Progenitor cell of endocrine pancreas (in vitro differentiated cells): ENCODE data around the gene CNTNAP2. TPM values are rescaled to one million over a fixed set of nuclear protein-coding genes. Genes with fewer than 3 reads are reported as not detected.

Experiments used
- DNase-seq: peaks from one replicate; pipeline ENCODE4 v3.0.0; 2021; ENCODE audit warnings: low spot score; ENCODE audit not compliant: unreplicated experiment
- H3K27ac Mint-ChIP-seq: 2 replicates; pipeline ENCODE4 v1.8.0; 2021; ENCODE audit warnings: mild to moderate bottlenecking, moderate library complexity, mixed read lengths
- H3K27me3 Mint-ChIP-seq: 2 replicates; pipeline ENCODE4 v1.8.0; 2021; ENCODE audit warnings: mixed read lengths
- H3K36me3 Mint-ChIP-seq: 2 replicates; pipeline ENCODE4 v1.8.0; 2022; ENCODE audit warnings: mixed read lengths; ENCODE audit not compliant: insufficient read depth
- H3K4me1 Mint-ChIP-seq: 2 replicates; pipeline ENCODE4 v1.8.0; 2021; ENCODE audit warnings: low read depth, mixed read lengths
- H3K4me3 Mint-ChIP-seq: 2 replicates; pipeline ENCODE4 v1.8.0; 2021; ENCODE audit warnings: low read depth, mild to moderate bottlenecking, moderate library complexity, mixed read lengths
- H3K9me3 Mint-ChIP-seq: 2 replicates; pipeline ENCODE4 v1.8.0; 2021; ENCODE audit warnings: low read depth, mixed read lengths
- total RNA-seq: library from RNA; stranded (reverse); gene quantifications from 2 replicates; pipeline ENCODE4 v1.2.1, GENCODE V29; 2021
- TF ChIP-seq, protein P1 (sequence below): fragments of 200-600 bp; sonication (generic); IDR thresholded peaks from one replicate; pipeline ENCODE4 v1.5.0; 2021; ENCODE audit warnings: antibody characterized with exemption, mild to moderate bottlenecking; ENCODE audit not compliant: unreplicated experiment

Gene CNTNAP2
- total RNA-seq, 1 donor from 2014 or later = 6.5 TPM

DNA sequence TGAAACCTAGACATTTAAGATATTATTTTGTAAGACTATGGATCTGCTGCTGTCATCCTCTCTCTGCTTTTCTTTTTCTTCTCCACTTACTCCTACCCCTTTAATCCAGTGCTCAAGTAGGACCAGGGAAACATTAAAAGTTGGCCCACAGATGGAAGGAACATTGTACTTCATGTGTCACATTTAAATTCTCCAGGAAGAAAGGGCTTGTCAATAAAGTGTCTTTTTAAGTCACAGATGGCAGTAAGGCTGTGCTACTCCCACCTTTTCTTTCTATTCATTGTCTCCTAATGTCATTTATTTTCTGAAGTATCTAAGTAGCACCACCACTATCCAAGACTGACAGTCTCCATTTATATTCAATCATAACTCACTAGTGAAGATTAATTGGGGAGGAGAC is 1736.2 kb downstream of the CNTNAP2 start:
- no peaks in the 10 kb centered on the region for H3K4me1 Mint-ChIP-seq
- no peak overlapping the region for H3K4me3 Mint-ChIP-seq
- no peaks in the 10 kb centered on the region for H3K27me3 Mint-ChIP-seq
- DNase-seq = no peak
- H3K27ac Mint-ChIP-seq = no peak overlapping the region
- H3K36me3 Mint-ChIP-seq = no peaks in the 10 kb centered on the region
- TF ChIP-seq, protein P1, sequence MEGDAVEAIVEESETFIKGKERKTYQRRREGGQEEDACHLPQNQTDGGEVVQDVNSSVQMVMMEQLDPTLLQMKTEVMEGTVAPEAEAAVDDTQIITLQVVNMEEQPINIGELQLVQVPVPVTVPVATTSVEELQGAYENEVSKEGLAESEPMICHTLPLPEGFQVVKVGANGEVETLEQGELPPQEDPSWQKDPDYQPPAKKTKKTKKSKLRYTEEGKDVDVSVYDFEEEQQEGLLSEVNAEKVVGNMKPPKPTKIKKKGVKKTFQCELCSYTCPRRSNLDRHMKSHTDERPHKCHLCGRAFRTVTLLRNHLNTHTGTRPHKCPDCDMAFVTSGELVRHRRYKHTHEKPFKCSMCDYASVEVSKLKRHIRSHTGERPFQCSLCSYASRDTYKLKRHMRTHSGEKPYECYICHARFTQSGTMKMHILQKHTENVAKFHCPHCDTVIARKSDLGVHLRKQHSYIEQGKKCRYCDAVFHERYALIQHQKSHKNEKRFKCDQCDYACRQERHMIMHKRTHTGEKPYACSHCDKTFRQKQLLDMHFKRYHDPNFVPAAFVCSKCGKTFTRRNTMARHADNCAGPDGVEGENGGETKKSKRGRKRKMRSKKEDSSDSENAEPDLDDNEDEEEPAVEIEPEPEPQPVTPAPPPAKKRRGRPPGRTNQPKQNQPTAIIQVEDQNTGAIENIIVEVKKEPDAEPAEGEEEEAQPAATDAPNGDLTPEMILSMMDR = no peak
- H3K9me3 Mint-ChIP-seq = no peaks in the 10 kb centered on the region

DNA sequence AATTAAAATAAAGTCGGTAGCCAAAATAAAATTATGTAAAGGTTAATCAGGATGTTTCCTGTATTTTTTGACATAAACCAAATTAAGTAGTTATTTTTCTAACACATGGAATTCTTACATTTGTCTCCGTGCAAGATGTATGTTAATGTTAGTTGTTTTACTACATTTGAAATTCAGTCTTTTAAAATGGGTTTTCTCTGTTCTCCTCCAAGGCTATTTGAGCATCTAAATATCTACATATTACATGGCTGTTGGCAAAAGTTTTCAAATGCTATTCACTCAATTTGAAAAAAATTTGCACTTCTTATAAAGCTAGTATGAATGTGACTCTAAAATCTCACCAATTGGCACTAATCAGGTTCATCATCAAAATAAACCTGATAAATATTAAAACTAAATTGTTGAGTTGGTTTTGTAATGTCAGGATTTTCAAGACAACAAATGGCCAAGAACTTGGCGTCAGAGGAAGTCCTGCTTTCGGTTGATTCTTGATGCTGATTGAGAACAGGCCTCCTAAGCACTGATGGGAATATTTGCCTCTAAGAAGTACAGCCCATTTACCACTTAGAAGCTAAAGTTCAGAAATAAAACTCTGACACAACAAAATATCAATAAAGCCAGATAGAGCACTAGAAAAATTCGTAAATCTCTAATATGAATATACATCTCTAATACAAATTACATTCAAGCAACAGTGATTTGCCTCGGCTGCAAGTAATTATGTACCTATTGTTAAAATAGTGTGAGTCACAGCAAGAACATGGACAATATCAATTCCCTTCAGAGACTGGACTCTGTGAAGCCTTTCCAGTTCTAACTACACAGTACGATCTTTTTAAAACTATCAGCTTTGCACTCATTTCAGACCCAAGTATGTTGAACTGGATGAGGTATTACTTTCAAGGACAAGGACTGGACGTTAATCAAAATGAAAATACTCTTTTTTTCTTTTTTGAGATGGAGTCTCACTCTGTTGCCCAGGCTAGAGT is 1740.8 kb downstream of the CNTNAP2 start:
- Mint-ChIP-seq H3K4me3 (no peak overlapping the region), H3K36me3 (no peaks in the 10 kb centered on the region), H3K9me3 (no peaks in the 10 kb centered on the region), H3K27me3 (no peaks in the 10 kb centered on the region), H3K27ac (no peak overlapping the region), H3K4me1 (no peaks in the 10 kb centered on the region)
- no peak for DNase-seq
- TF ChIP-seq, protein P1 = no peak

DNA sequence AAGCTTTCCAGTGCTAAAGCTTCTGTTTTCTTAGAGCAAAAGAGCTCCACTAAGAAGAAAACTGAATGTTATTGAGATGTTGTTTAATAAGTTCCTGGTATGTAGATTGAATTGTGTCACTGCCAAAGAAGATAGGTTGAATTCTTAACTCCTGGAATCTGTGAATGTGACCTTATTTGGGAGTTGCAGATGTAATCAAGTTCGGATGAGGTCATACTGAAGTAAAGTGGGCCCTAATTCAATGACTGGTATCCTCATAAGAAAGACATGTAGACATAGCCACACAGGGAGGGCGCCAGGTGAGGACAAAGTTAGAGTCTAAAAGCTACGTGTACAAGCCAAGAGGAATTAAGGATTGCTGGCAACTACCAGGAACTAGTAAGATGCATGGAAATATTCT is 1741.8 kb downstream of the CNTNAP2 start:
- Mint-ChIP-seq H3K27ac (no peak overlapping the region), H3K9me3 (no peaks in the 10 kb centered on the region), H3K36me3 (no peaks in the 10 kb centered on the region), H3K27me3 (no peaks in the 10 kb centered on the region), H3K4me3 (no peak overlapping the region), H3K4me1 (no peaks in the 10 kb centered on the region)
- no peak for DNase-seq
- TF ChIP-seq, protein P1 = no peak

DNA sequence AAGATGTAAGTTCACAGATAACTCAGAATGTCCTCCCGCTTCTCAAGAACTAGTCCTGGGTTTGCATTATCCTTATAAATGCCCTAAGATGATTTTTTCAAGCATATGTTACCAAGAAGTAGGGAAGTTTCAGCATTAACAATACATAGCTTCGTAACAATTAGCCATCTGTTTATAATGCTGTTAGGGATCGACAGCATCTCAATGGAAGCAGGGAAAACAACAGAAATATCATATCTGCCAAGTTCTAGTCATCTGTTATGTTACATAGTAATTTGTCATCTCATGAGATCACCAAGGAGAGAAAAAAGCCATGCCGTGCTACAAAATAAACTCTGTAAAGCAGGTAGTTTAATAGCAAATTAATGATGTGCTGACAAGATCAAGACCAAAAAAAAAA is 1742.4 kb downstream of the CNTNAP2 start:
- H3K27me3 Mint-ChIP-seq = no peaks in the 10 kb centered on the region
- DNase-seq = no peak
- H3K4me3 Mint-ChIP-seq = no peak overlapping the region
- H3K9me3 Mint-ChIP-seq = no peaks in the 10 kb centered on the region
- H3K36me3 Mint-ChIP-seq = no peaks in the 10 kb centered on the region
- TF ChIP-seq, protein P1 = no peak
- peak overlapping the region; percentile 19 for H3K27ac Mint-ChIP-seq
- H3K4me1 Mint-ChIP-seq = no peaks in the 10 kb centered on the region

DNA sequence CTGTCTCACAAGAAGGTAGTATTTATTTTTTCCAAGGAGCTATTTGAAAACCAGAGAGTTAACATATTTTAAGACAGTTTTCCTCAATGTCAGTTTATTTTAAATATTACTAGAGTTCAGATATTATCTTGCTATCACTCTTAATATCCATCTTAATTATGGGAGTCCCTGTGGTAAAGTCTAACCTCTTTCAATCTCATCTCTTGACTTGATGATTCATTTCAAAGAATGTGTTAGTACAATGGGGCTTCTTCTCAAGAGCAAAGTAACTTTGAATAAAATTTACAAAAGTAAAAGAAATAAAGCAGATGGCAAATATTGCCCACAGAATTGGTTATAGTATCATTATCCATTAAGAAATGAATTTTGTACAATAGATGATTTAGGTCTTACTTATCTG is 1742.9 kb downstream of the CNTNAP2 start:
- Mint-ChIP-seq H3K27me3 (no peaks in the 10 kb centered on the region), H3K4me1 (no peaks in the 10 kb centered on the region), H3K9me3 (no peaks in the 10 kb centered on the region), H3K27ac (no peak overlapping the region), H3K36me3 (no peaks in the 10 kb centered on the region), H3K4me3 (no peak overlapping the region)
- TF ChIP-seq, protein P1 = no peak
- no peak for DNase-seq
